ENCODE results near the gene ARL16. TPM values are rescaled to one million over a fixed set of nuclear protein-coding genes. Genes with fewer than 3 reads are reported as not detected.

The ARL16 gene
- total RNA-seq, 1 donor from 2014 or later = 24.1 TPM

DNA sequence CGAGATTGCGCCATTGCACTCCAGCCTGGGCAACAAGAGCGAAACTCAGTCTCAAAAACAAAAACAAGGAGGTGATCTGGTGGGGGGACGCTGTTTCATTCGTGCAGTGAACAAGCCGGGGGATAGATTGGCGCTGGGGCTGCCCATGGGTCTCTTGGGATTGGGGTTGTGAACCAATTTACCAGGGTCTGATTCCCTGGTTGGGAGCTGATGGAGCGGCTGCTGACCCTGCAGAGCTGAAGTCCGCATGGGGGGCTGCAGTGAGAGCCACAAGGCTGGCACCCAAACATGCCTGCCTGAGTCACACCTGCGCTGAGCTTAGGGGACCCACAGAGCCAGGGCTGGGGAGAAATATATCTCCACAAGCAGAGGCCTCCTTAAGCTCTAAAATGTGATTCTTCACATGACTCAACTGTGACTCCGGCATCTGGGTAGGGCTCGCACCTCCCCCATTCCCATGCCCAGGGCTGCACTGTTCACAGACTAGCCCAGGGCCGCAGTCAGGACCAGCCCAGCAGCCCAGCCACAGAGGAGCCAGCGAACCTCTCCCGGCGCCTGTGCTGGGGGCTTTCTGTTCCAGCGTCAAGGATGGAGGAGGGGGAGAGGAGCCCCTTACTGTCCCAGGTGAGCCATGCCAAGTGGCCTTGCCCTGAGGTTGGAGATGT lies 41.6 kb downstream of the ARL16 start:
- Histone ChIP-seq H3K27me3 (no peaks in the 10 kb centered on the region), H3K4me3 (no peak overlapping the region), H3K9me3 (no peaks in the 10 kb centered on the region), H3K27ac (no peak overlapping the region), H3K36me3 (no peaks in the 10 kb centered on the region), H3K4me1 (no peaks in the 10 kb centered on the region)
- no peak for DNase-seq (ENCODE audit: extremely low spot score in 2 of 2)
- intact Hi-C loops (cut with DNase I) = no loop called here
- TF ChIP-seq POLR2A (IDR thresholded peaks at IDR 0.05) (no peak), POLR2AphosphoS5 (IDR thresholded peaks at IDR 0.05; ENCODE audit: insufficient read depth in 1 of 2, low read depth in 1 of 2) (no peak)
- TF ChIP-seq, protein P1, sequence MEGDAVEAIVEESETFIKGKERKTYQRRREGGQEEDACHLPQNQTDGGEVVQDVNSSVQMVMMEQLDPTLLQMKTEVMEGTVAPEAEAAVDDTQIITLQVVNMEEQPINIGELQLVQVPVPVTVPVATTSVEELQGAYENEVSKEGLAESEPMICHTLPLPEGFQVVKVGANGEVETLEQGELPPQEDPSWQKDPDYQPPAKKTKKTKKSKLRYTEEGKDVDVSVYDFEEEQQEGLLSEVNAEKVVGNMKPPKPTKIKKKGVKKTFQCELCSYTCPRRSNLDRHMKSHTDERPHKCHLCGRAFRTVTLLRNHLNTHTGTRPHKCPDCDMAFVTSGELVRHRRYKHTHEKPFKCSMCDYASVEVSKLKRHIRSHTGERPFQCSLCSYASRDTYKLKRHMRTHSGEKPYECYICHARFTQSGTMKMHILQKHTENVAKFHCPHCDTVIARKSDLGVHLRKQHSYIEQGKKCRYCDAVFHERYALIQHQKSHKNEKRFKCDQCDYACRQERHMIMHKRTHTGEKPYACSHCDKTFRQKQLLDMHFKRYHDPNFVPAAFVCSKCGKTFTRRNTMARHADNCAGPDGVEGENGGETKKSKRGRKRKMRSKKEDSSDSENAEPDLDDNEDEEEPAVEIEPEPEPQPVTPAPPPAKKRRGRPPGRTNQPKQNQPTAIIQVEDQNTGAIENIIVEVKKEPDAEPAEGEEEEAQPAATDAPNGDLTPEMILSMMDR (IDR thresholded peaks at IDR 0.05) = no peak

GRCh38 chr17:81640011-81640410 lies 43.6 kb downstream of the ARL16 start:
- TF ChIP-seq POLR2AphosphoS5 (IDR thresholded peaks at IDR 0.05; ENCODE audit: insufficient read depth in 1 of 2, low read depth in 1 of 2) (no peak), POLR2A (IDR thresholded peaks at IDR 0.05) (no peak)
- TF ChIP-seq, protein P1 (IDR thresholded peaks at IDR 0.05) = no peak
- intact Hi-C loops (cut with DNase I) = no loop called here
- Histone ChIP-seq H3K27me3 (no peaks in the 10 kb centered on the region), H3K4me1 (peaks cover 14% of the 10 kb centered on the region), H3K27ac (no peak overlapping the region), H3K36me3 (no peaks in the 10 kb centered on the region), H3K9me3 (no peaks in the 10 kb centered on the region), H3K4me3 (no peak overlapping the region)
- DNase-seq (ENCODE audit: extremely low spot score in 2 of 2) = no peak

DNA sequence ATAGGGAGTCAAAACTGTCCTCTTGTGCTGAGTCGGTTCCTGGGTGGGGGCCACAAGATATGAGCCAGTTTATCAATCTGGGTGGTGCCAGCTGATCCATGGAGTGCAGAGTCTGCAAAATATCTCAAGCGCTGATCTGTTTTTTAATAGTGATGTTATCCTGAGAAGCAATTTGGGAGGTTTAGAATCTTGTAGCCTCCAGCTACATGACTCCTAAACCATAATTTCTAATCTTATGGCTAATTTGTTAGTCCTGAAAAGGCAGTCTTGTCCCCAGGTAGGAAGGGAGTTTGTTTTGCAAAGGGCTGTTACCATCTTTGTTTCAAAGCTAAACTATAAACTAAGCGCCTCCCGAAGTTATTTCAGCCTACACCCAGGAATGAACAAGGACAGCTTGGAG lies 44.9 kb downstream of the ARL16 start:
- intact Hi-C loops (cut with DNase I) = no loop called here

GRCh38 chr17:81636505-81637288 lies 46.9 kb downstream of the ARL16 start, which contains the start of the genes NPLOC4 and TSPAN10:
NPLOC4 (minus strand) TSS chr17:81637112; CDS start chr17:81636930, 182 bp downstream.
TSPAN10 (plus strand) TSS chr17:81637196; CDS start chr17:81642413, 5,217 bp downstream.
- peak within 1 kb of the TSS; percentile 85 to 92 for H3K4me3 ChIP-seq
- H3K27me3 ChIP-seq = no peaks in the 10 kb centered on the region
- no peaks in the 10 kb centered on the region for H3K36me3 ChIP-seq
- DNase-seq (ENCODE audit: extremely low spot score in 2 of 2) = peak in 1 of 2 donors; percentile 79
- H3K9me3 ChIP-seq = no peaks in the 10 kb centered on the region
- intact Hi-C loops (cut with DNase I) = no loop called here
- peak within 1 kb of the TSS; percentile 84 for H3K27ac ChIP-seq
- TF ChIP-seq, protein P1 (IDR thresholded peaks at IDR 0.05) = no peak
- peak; percentile 72 for TF ChIP-seq POLR2AphosphoS5 (IDR thresholded peaks at IDR 0.05; ENCODE audit: insufficient read depth in 1 of 2, low read depth in 1 of 2)
- TF ChIP-seq POLR2A (IDR thresholded peaks at IDR 0.05) = peak in 1 of 2 donors; percentile 52
- peaks cover 26% of the 10 kb centered on the region for H3K4me1 ChIP-seq

More for the DNA sequence above, 44.9 kb downstream of the ARL16 start:
- no peaks in the 10 kb centered on the region for H3K9me3 ChIP-seq
- H3K27me3 ChIP-seq = no peaks in the 10 kb centered on the region
- H3K36me3 ChIP-seq = no peaks in the 10 kb centered on the region
- TF ChIP-seq POLR2AphosphoS5 (IDR thresholded peaks at IDR 0.05; ENCODE audit: insufficient read depth in 1 of 2, low read depth in 1 of 2) (no peak), POLR2A (IDR thresholded peaks at IDR 0.05) (no peak)
- TF ChIP-seq, protein P1 (IDR thresholded peaks at IDR 0.05) = no peak
- DNase-seq (ENCODE audit: extremely low spot score in 2 of 2) = no peak
- no peak overlapping the region for H3K4me3 ChIP-seq
- peaks cover 26% of the 10 kb centered on the region for H3K4me1 ChIP-seq
- no peak overlapping the region for H3K27ac ChIP-seq
